ENCODE data around the gene DISP2.

The DISP2 gene, protein sequence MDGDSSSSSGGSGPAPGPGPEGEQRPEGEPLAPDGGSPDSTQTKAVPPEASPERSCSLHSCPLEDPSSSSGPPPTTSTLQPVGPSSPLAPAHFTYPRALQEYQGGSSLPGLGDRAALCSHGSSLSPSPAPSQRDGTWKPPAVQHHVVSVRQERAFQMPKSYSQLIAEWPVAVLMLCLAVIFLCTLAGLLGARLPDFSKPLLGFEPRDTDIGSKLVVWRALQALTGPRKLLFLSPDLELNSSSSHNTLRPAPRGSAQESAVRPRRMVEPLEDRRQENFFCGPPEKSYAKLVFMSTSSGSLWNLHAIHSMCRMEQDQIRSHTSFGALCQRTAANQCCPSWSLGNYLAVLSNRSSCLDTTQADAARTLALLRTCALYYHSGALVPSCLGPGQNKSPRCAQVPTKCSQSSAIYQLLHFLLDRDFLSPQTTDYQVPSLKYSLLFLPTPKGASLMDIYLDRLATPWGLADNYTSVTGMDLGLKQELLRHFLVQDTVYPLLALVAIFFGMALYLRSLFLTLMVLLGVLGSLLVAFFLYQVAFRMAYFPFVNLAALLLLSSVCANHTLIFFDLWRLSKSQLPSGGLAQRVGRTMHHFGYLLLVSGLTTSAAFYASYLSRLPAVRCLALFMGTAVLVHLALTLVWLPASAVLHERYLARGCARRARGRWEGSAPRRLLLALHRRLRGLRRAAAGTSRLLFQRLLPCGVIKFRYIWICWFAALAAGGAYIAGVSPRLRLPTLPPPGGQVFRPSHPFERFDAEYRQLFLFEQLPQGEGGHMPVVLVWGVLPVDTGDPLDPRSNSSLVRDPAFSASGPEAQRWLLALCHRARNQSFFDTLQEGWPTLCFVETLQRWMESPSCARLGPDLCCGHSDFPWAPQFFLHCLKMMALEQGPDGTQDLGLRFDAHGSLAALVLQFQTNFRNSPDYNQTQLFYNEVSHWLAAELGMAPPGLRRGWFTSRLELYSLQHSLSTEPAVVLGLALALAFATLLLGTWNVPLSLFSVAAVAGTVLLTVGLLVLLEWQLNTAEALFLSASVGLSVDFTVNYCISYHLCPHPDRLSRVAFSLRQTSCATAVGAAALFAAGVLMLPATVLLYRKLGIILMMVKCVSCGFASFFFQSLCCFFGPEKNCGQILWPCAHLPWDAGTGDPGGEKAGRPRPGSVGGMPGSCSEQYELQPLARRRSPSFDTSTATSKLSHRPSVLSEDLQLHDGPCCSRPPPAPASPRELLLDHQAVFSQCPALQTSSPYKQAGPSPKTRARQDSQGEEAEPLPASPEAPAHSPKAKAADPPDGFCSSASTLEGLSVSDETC (N-terminal part only)

DNA sequence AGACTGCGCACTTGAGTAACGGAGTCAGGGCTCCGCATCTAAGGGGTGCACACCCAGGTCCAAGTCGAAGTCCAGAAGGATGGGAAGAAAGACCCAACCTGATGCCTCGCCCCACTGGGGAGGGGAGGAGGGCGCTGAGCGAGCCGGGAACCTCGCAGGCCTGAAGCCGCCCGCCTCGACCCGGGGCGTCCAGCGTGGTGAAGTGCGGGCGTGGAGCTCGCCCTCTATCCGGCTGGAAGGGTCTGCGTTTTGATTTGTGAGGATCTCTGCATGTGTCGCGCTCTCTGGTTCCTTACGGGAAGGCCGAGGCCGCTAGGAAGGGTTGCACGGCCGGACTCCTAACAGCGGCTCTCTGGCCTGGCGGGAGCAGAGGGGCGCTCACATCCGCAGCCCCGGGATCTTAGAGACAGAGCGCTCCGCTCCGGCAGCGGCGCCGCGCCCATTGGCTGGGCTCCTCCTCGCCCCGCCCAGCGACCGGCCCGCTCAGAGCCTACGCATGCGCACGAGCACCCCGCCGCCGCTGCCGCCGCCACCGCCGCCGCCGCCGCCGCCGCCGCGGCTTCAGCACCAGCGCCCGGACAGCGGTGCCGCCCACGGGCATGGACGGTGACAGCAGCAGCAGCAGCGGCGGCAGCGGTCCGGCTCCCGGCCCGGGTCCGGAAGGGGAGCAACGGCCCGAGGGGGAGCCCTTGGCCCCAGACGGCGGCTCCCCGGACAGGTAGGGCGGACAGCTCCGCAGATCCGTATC lies at the start of gene DISP2:
Gene DISP2 (plus strand): TSS at position 497 of the 748 bp plus-strand sequence. CDS start 103 bp downstream, at position 600.
- peak within 1 kb of the TSS; percentile 76 for H3K4me3 ChIP-seq

GRCh38 chr15:40309344-40309862 lies 48.6 kb upstream of the DISP2 start:
- TF ChIP-seq, protein P1, sequence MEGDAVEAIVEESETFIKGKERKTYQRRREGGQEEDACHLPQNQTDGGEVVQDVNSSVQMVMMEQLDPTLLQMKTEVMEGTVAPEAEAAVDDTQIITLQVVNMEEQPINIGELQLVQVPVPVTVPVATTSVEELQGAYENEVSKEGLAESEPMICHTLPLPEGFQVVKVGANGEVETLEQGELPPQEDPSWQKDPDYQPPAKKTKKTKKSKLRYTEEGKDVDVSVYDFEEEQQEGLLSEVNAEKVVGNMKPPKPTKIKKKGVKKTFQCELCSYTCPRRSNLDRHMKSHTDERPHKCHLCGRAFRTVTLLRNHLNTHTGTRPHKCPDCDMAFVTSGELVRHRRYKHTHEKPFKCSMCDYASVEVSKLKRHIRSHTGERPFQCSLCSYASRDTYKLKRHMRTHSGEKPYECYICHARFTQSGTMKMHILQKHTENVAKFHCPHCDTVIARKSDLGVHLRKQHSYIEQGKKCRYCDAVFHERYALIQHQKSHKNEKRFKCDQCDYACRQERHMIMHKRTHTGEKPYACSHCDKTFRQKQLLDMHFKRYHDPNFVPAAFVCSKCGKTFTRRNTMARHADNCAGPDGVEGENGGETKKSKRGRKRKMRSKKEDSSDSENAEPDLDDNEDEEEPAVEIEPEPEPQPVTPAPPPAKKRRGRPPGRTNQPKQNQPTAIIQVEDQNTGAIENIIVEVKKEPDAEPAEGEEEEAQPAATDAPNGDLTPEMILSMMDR (IDR thresholded peaks at IDR 0.05), result no peak
- no peak overlapping the region for H3K4me3 ChIP-seq
- DNase-seq (ENCODE audit: low spot score), result no peak
- H3K27ac ChIP-seq, result no peak overlapping the region

More for the DNA sequence above, at the start of gene DISP2:
- TF ChIP-seq, protein P1 (IDR thresholded peaks at IDR 0.05), result no peak
- DNase-seq (ENCODE audit: low spot score), result peak; percentile 88
- peak within 1 kb of the TSS in 1 of 2 donors; percentile 33 for H3K27ac ChIP-seq

DNA sequence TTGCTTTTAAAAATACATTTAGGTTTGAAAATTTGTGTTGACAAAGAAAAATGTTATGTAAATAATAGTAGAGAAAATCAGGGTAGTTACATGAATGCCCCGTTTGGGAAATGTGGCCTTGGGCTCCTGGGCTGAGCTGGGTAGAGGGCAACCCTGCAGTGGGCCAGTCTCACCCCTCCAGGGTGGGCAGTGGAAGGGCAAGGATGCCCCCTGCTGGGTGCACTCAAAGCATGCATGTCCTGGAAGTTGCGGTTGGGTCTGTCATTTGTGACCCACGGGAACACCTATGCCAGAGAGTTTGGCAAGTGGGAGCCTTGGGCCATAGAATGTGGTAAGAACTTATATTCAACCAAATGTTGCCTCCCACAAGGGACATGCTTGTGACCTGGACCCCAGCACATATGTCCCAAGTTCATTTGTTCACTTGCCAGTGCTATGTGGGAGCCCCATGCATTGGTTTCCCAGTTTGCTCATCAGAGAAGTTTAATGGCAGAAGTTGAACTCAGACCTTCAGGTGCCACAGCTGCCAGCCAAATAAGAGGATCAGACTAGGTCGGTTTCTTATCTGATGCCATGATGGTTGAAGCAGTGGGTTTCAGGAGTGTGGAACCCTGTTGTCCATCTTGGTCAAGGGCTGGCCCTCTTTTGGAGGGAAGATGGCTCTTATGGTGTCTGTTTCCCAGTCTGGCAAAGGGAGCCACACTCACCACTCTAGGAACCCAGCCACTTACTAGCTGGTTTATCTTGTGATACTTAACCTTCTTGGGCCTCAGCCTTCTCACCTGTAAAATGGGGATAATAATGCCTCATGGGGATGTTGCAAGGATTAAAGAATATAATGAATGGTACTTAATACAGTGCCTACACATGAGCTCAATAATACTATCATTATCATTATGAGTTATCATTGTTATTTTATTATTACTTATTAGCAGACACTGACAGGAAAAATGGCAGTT lies 47.7 kb upstream of the DISP2 start:
- Histone ChIP-seq H3K4me3 (no peak overlapping the region), H3K27ac (no peak overlapping the region)
- no peak for DNase-seq (ENCODE audit: low spot score)
- TF ChIP-seq, protein P1 (IDR thresholded peaks at IDR 0.05), result no peak

GRCh38 chr15:40310993-40311392 lies 47.0 kb upstream of the DISP2 start:
- Histone ChIP-seq H3K27ac (no peak overlapping the region), H3K4me3 (no peak overlapping the region)
- DNase-seq (ENCODE audit: low spot score), result no peak
- TF ChIP-seq, protein P1 (IDR thresholded peaks at IDR 0.05), result no peak

- no peak for DNase-seq (ENCODE audit: low spot score)
- TF ChIP-seq, protein P1 (IDR thresholded peaks at IDR 0.05), result no peak
- Histone ChIP-seq H3K27ac (no peak overlapping the region), H3K4me3 (no peak overlapping the region)
Observed at GRCh38 chr15:40312370-40313158, 45.5 kb upstream of the DISP2 start.

All from coronary artery (tissue), 2 donors.